GM12872 (cell line): ENCODE data around the gene PTPMT1.

Experiments
- CTCF ChIP-seq: IDR thresholded peaks from 3 replicates; pipeline ENCODE4 v1.5.1; 2011; ENCODE audit warnings: low read depth, mild to moderate bottlenecking, low read length, moderate library complexity; ENCODE audit not compliant: insufficient read depth

The PTPMT1 gene

GRCh38 chr11:47565340-47566148, at the start of gene PTPMT1:
Gene PTPMT1 (plus strand): TSS chr11:47565599. CDS start chr11:47565623, 24 bp downstream.
- no peak for TF ChIP-seq CTCF

GRCh38 chr11:47516155-47516554, 49.2 kb upstream of the PTPMT1 start:
- TF ChIP-seq CTCF = no peak

- no peak for TF ChIP-seq CTCF
Observed at GRCh38 chr11:47516984-47517853, 48.2 kb upstream of the PTPMT1 start.

- TF ChIP-seq CTCF = no peak
Observed at GRCh38 chr11:47518212-47518964, 47.0 kb upstream of the PTPMT1 start.

- no peak for TF ChIP-seq CTCF
Observed at GRCh38 chr11:47523490-47524225, 41.7 kb upstream of the PTPMT1 start.

- TF ChIP-seq CTCF = no peak
Observed at GRCh38 chr11:47524291-47524874, 41.0 kb upstream of the PTPMT1 start.
